Tibial nerve (tissue), 4 donors: ENCODE data around the gene TSFM.

Source experiments
- CTCF ChIP-seq, 5 experiments: fragments of 200-600 bp in 3 of 5; fragments of 450-650 bp in 2 of 5; sonication (generic) in 3 of 5; IDR thresholded peaks; one replicate each; pipeline ENCODE4 v1.5.1; 2016 to 2019; ENCODE audit warnings: antibody characterized with exemption in 5 of 5, mild to moderate bottlenecking in 3 of 5, moderate library complexity in 2 of 5
- EP300 ChIP-seq, 2 donors: sonication (generic); formaldehyde crosslinking; IDR thresholded peaks; one replicate each; pipeline ENCODE4 v1.6.1; 2017; ENCODE audit warnings: antibody characterized with exemption in 2 of 2, mild to moderate bottlenecking in 1 of 2
- POLR2A ChIP-seq, 2 donors: fragments of 450-650 bp; IDR thresholded peaks; one replicate each; pipeline ENCODE4 v1.6.1; 2017; ENCODE audit warnings: antibody characterized with exemption in 2 of 2, mild to moderate bottlenecking in 2 of 2, moderate library complexity in 2 of 2

DNA sequence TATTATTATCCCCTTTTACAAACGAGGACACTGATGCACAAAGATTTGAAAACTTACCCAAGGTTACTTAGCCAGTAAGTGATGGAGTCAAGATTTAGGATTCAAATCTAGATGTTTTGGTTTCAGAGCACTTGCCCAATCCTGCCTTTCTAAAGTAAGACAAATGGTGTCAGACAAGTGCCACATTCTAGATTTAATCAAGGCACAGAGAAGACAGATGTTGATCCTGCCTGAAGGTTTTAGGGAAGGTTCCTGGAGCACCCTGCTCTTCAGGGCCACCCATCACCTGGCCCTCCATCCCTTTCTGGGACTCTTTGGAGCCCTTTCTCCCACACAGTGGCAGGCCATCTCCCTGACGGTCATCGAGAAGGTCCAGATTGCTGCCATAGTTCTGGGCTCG, 24.8 kb upstream of the TSFM start:
- TF ChIP-seq CTCF (IDR thresholded peaks at IDR 0.05): no peak
- no peak for TF ChIP-seq POLR2A (IDR thresholded peaks at IDR 0.05)
- no peak for TF ChIP-seq EP300 (IDR thresholded peaks at IDR 0.05)
